ENCODE data around the gene SND1. TPM values are rescaled to one million over a fixed set of nuclear protein-coding genes. Genes with fewer than 3 reads are reported as not detected.

SND1 gene
- total RNA-seq, 3 donors from 2014 or later: 83.5 to 131 (median 120) TPM

DNA sequence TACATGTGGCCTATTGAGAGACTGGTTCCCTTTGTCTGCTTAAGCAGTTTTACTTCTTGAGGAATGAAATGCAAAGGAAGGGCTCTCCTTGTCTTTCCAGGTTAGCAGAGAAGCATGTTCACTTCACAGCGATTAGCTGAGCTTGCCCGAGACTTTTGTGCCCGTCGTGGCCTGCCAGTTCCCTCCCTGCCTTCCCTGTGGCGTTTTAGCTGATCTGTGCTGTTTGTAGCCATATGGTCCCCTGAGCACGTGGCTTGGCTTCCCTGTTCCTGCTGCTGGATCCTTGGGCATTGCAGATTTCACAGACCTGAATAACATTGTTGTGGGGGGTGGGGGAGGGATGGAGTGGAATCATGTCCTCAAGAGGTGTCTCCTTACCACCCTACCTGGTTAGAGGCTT is 61.8 kb downstream of the SND1 start:
- Histone ChIP-seq H3K27me3 (no peaks in the 10 kb centered on the region), H3K9me3 (no peaks in the 10 kb centered on the region), H3K36me3 (no peaks in the 10 kb centered on the region), H3K4me3 (no peak overlapping the region), H3K4me1 (no peaks in the 10 kb centered on the region), H3K27ac (peak overlapping the region; percentile 16 to 23)
- TF ChIP-seq POLR2A (IDR thresholded peaks at IDR 0.05): no peak
- TF ChIP-seq, protein P1, sequence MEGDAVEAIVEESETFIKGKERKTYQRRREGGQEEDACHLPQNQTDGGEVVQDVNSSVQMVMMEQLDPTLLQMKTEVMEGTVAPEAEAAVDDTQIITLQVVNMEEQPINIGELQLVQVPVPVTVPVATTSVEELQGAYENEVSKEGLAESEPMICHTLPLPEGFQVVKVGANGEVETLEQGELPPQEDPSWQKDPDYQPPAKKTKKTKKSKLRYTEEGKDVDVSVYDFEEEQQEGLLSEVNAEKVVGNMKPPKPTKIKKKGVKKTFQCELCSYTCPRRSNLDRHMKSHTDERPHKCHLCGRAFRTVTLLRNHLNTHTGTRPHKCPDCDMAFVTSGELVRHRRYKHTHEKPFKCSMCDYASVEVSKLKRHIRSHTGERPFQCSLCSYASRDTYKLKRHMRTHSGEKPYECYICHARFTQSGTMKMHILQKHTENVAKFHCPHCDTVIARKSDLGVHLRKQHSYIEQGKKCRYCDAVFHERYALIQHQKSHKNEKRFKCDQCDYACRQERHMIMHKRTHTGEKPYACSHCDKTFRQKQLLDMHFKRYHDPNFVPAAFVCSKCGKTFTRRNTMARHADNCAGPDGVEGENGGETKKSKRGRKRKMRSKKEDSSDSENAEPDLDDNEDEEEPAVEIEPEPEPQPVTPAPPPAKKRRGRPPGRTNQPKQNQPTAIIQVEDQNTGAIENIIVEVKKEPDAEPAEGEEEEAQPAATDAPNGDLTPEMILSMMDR (IDR thresholded peaks at IDR 0.05): no peak
- TF ChIP-seq POLR2AphosphoS5 (IDR thresholded peaks at IDR 0.05): no peak
- intact Hi-C loops (cut with DNase I; ENCODE audit: low total_unique reads): loop anchor here (5.0 kb wide), 1 partner anchor 506 kb away; no protein-coding TSS in a partner anchor
- DNase-seq (ENCODE audit: low spot score in 2 of 2): no peak

DNA sequence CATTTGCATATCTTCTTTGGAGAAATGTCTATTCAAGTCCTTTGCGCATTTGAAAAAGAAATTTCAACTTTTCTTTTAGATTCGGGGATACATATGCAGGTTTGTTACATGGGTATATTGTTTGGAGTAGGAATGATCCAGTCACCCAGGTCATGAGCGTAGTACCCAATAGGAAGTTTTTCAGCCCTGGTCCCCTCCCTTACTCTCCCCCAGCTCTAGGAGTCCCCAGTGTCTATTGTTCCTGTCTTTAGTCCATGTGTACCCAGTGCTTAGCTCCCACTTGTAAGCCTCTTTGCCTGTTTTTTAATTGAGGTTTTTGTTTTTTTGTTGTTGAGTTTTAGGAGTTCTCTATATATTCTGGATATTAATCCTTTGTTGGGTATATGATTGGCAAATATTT is 63.3 kb downstream of the SND1 start:
- no peaks in the 10 kb centered on the region for H3K4me1 ChIP-seq
- H3K36me3 ChIP-seq: no peaks in the 10 kb centered on the region
- intact Hi-C loops (cut with DNase I; ENCODE audit: low total_unique reads): no loop called here
- H3K9me3 ChIP-seq: no peaks in the 10 kb centered on the region
- H3K27ac ChIP-seq: no peak overlapping the region
- DNase-seq (ENCODE audit: low spot score in 2 of 2): no peak
- H3K4me3 ChIP-seq: no peak overlapping the region
- no peak for TF ChIP-seq POLR2AphosphoS5 (IDR thresholded peaks at IDR 0.05)
- TF ChIP-seq, protein P1 (IDR thresholded peaks at IDR 0.05): no peak
- TF ChIP-seq POLR2A (IDR thresholded peaks at IDR 0.05): no peak
- no peaks in the 10 kb centered on the region for H3K27me3 ChIP-seq

DNA sequence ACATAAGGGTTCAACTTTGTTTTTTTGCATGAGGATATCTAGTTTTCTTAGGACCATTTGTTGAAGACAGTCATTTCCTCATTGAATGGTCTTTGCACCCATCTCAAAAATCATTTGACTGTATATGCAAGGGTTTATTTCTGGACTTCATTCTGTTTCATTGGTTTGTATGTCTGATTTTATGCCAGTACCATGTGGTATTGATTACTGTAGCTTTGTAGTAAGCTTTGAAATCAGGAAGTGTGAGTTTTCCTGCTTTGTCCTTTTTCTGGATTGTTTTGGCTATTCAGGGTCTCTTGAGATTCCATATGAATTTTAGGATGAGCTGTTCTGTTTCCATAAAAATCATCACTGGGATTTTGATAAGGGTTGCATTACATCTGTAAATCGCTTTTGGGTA is 63.9 kb downstream of the SND1 start:
- TF ChIP-seq POLR2A (IDR thresholded peaks at IDR 0.05): no peak
- no peak for TF ChIP-seq POLR2AphosphoS5 (IDR thresholded peaks at IDR 0.05)
- TF ChIP-seq, protein P1 (IDR thresholded peaks at IDR 0.05): no peak
- Histone ChIP-seq H3K9me3 (no peaks in the 10 kb centered on the region), H3K4me3 (no peak overlapping the region), H3K27me3 (no peaks in the 10 kb centered on the region), H3K27ac (no peak overlapping the region), H3K4me1 (no peaks in the 10 kb centered on the region), H3K36me3 (no peaks in the 10 kb centered on the region)
- intact Hi-C loops (cut with DNase I; ENCODE audit: low total_unique reads): no loop called here
- DNase-seq (ENCODE audit: low spot score in 2 of 2): no peak

DNA sequence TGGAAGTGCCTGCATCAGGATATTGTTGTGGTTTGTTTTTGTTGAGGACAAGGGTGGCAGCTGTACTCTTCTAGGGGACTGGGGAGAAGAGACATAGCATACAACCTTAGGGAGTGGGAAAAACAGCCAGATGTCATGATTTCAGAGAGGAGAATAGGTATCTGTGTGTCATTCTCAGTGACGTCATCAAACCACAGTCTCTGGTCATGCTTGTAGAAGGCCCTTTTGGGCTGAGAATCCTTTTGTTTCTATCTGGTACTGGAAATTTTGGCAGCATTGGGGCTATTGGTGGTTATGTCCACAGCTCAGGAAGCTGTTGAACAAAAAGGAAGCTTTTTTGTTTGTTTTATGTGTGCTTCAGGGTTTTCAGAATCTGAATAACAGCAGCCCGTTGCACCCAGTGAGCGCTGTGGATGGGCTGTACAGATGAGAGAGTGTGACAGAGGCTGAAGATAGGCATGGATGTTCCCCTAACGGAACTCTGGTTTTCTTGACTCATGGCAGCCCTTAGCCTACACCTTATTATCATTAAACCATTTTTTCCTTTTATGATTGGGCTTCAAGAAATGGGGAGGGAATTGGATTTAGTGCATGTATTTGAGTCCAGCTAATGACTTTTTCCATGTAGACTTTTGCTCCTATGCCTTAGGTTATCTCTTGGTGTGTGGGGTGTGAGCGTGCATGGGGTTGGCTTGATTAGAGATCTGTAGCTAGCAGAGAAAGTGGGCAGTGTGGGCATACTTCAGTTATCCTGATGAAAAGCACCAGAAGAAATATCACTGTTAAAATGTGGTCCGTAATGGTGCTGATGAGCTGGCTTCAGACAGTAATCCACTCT is 65.7 kb downstream of the SND1 start:
- Histone ChIP-seq H3K4me1 (no peaks in the 10 kb centered on the region), H3K27ac (no peak overlapping the region), H3K9me3 (no peaks in the 10 kb centered on the region), H3K4me3 (no peak overlapping the region), H3K36me3 (no peaks in the 10 kb centered on the region), H3K27me3 (no peaks in the 10 kb centered on the region)
- TF ChIP-seq POLR2A (IDR thresholded peaks at IDR 0.05) (no peak), POLR2AphosphoS5 (IDR thresholded peaks at IDR 0.05) (no peak)
- TF ChIP-seq, protein P1 (IDR thresholded peaks at IDR 0.05): no peak
- intact Hi-C loops (cut with DNase I; ENCODE audit: low total_unique reads): no loop called here
- no peak for DNase-seq (ENCODE audit: low spot score in 2 of 2)

DNA sequence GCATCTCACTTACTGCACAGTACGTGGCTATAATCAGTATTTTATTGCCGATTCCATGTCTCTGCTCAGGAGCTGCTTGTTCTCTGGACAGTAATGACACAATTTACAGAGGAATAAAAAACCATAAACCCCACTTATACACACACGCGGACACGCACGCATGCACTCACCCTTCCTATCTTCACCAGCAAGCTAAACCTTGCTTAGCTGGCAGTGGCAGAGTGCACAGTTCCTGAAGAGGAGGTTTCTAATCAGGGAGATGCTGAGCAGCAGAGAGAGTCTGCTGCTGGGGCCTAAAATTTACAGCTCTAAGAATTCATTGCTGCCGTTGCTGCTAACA is 66.3 kb downstream of the SND1 start:
- Histone ChIP-seq H3K27me3 (no peaks in the 10 kb centered on the region), H3K36me3 (no peaks in the 10 kb centered on the region), H3K9me3 (no peaks in the 10 kb centered on the region), H3K27ac (no peak overlapping the region), H3K4me3 (no peak overlapping the region), H3K4me1 (no peaks in the 10 kb centered on the region)
- intact Hi-C loops (cut with DNase I; ENCODE audit: low total_unique reads): no loop called here
- TF ChIP-seq POLR2A (IDR thresholded peaks at IDR 0.05): no peak
- TF ChIP-seq, protein P1 (IDR thresholded peaks at IDR 0.05): no peak
- no peak for TF ChIP-seq POLR2AphosphoS5 (IDR thresholded peaks at IDR 0.05)
- DNase-seq (ENCODE audit: low spot score in 2 of 2): no peak

Measured in breast epithelium (tissue), 4 donors.